HG03460 (cell line): ENCODE measurements around the gene HSD17B8.

ENCODE experiments used
- ATAC-seq: cut with Tn5 transposase; IDR thresholded peaks from one replicate; pipeline ENCODE4 v1.9.1; 2021; ENCODE audit not compliant: unreplicated experiment

Gene HSD17B8

DNA sequence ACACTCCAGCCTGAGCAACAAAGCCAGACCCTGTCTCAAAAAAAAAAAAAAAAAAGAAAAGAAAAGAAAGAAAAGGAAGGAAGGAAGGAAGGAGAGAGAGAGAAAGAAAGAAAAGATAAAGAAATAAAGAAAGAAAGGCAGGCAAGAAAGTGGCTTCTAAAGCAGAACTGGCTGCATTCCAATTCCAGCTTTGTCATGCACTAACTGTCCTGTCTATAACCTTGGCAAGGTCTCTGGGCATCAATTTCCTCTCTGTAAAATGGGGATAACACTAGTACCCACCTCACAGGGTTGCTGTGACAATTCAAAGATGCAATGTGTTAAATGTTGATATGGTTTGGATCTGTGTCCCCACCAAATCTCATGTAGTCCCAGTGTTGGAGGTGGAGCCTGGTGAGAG is 31.9 kb downstream of the HSD17B8 start:
- no peak for ATAC-seq

DNA sequence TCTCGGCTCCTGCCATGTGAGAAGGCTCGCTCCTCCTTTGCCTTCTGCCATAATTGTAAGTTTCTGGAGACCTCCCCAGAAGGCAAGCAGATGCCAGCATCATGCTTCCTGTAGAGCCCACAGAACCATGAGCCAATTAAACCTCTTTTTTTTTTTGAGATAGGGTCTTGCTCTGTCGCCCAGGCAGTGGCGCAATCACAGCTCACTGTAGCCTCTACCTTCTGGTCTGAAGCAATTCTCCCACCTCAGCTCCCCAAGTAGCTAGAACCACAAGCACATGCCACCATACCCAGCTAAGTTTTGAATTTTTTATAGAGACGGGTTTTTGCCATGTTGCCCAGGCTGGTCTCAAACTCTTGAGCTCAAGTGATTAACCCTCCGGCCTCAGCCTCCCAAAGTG is 32.4 kb downstream of the HSD17B8 start:
- ATAC-seq = no peak

- no peak for ATAC-seq
These were observed 33.3 kb downstream of the HSD17B8 start for GRCh38 chr6:33237741-33238140.

GRCh38 chr6:33241968-33242367 is 37.5 kb downstream of the HSD17B8 start:
- ATAC-seq = no peak

DNA sequence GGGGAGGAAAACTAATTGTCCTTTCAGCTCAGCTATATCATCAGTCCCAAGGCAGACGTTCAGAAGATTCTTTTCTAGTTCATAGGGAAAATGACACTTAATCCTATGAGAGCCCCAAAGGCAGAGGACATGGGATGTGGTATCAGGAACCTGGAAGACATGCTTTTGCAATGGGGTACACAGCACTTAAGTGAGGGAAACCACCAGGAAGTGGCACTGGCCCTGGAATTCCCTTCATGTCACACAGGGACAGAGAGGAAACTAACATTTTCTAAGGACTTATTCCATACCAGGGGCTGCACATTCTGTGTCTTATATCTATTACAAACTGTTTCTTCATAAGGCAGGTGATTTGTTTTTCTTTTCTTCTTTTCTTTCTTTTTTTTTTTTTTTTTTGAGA is 39.0 kb downstream of the HSD17B8 start:
- ATAC-seq = no peak

DNA sequence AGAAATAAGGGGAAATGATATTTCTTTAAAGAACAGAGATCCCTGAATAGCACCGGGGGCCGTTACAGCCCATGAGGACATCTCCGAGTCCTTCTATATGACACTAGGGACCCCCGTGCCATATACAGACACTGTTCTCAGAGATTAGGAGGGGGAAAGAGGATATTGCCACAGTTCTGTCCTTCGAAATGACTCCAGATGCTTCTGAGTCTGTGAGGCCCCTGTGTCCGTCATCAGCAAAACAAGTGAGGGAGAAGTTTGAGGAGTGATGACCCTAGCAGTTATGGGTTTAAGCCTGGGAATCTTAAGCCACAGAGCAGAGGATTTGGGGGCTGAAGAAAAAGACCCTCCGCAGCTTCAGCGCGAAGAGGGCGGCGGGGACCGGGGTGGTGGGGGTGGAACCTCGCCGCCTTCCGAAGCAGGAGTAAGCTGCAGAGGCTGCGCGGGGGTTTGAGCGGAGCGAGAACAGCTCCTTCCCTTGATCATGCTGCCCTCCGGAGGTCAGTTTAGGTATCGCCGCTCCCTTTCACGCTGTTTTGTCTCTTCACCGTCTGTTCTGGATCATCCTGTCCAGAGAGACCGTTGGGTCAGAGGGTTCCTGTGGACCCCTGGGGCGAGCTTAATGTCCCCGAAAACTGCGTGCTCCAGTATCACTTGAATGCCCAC is 43.7 kb downstream of the HSD17B8 start:
- ATAC-seq = peak; percentile 25

DNA sequence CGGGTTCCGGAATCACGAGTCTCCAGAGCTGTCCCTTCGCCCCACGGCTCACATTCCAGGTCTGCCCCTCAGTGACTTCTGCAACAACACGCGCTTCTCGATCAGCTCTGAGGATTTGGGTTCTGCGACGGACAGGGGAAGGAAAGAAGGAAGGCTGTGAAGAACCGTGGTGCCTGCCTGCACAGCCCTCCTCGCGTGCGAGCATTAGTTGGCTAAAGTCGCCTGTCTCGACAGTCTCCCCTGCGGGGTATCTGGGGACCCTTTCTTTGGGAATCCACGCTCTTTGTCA is 44.1 kb downstream of the HSD17B8 start:
- peak; percentile 8 for ATAC-seq

DNA sequence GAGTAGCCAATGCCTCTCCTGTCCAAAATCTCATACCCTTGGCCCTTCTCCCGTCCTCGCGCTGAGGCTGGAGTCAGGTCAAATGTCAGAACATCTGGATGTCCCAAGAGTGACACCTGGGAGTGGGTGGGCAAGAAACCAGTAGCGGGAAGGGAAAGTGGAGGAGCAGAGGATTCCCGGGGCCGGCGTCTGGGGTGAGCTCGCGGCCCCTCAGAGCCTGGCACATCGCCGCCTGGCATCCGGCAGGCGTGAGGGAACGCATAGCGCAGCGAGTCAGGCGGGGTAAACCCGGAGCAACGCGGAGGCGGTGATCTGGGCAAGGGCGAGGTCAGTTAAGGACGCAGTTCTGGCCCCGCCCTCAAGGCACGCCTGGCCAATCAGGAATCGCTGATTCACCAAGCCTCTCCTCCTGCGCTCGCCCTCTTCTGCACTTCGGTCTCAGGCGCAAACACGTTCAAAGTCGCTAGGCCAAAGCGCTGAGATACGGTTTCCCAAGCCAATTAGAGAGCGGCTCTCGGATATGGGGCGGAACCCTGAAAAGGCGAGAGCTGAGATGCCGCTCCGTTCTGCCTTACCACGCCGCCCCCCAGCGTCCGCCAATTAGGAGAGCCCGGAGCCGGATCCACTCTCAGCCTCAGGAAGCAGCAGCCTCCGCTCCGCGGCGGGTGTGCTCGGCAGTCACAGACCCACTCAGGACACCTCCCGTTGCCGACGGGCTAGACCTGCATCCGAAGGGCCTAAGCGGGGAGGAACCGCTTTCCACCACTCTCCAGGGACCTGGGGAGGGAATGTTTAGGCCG is 44.7 kb downstream of the HSD17B8 start:
- peak; percentile 83 for ATAC-seq

DNA sequence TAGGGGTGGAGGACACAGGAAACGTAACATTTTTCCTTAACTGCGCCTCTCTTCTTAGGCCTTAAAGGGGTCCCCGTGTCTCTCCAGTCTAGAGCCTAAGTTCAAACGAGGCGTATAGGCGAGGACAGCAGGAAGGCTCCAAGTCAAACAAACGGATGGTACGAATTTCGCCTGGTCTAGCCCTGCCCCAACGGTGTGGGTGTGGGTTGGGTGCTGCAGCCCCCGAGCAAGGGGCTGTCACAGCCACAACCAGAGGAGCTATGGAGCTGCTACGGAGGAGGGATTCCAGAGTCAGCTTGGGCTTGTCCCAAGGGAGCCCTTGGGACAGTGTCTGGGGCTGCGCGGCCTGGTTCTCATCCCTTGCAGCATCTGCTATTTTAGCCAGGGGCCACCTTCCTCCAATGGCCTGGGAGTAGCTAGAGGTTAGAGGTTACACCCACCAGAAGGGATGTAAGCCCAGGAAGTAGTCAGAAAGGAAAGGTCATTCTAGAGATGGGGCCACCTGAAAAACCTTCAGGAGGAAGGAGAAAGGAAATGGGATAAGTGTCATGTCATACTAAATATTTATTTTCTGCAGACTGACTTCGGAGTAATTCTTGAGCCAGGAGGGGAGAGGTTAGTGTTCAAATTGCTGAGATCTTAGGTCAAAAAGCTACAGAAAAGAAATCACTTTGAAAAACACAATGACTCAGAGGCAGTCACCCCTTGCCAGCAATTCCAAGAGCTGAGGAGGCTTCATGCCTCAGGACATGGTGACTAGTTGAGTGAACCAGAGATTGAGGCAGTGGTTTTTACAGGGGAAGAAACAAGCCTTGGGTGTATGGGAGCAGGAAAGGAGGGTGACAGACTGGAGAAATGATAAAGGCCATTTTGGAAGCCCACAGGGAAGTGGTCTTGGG is 45.5 kb downstream of the HSD17B8 start:
- no peak for ATAC-seq

GRCh38 chr6:33250731-33251130 is 46.3 kb downstream of the HSD17B8 start:
- no peak for ATAC-seq

DNA sequence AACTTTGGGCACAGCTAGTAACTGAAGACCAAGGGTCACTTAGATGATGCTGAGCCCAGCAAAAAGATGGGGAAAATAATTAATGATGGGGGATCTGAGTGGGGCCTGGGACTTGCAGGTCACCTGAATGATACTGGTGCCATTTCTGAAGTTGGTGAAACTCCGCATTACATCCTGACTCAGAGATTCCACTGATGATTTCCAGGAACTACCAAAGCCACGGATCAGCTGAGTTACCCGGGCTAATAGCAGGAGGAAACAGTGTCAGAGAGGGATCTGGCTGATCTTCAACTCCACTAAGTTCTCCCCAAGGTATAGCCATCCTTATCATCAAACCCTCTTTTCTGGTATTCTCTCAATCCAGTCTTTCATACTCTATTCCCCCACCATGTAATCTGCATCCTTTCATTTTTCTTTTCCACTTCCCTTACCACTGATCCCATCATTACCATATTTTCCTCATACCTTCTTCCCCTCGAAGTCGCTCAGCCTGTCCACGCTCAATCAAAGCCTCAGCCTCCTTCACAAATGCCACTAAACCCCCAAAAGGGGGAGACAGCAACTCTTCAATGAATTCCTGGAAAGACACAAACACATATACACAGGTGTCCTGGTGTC is 47.0 kb downstream of the HSD17B8 start:
- ATAC-seq = no peak

- ATAC-seq = no peak
These were observed 48.3 kb downstream of the HSD17B8 start for GRCh38 chr6:33252759-33253158.

DNA sequence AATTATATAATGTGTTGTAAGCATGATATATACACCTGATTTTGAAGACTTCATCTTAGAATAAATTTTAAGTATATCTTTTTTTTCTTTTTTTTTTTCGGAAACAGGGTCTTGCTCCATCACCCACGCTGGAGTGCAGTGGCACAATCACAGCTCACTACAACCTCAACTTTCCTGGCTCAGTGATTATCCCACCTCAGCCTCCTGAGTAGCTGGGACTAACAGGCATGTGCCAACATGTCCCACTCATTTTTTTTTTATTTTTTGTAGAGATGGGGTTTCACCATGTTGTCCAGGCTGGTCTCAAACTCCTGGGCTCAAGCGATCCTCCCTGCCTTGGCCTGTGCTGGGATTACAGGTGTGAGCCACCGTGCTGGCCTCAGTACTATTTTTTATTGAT is 50.1 kb downstream of the HSD17B8 start:
- no peak for ATAC-seq
